HepG2 (cell line): ENCODE measurements around the gene IRF1. TPM values are rescaled to one million over a fixed set of nuclear protein-coding genes. Genes with fewer than 3 reads are reported as not detected.

Source experiments
- ATAC-seq: fragments of 200-7000 bp; cut with Tn5 transposase; 3 replicates; pipeline ENCODE4 v1.9.1; 2020; ENCODE audit warnings: mild to moderate bottlenecking, moderate library complexity
- BruUV-seq: library from RNA; stranded (reverse); fragments of 400-500 nt; replicated peaks from 2 replicates; lab custom pipeline; 2021; lab: Mats Ljungman, UMichigan
- CTCF ChIA-PET: fragments of 300-600 bp; formaldehyde crosslinking; extraction: SDS; loops from one replicate; lab custom pipeline; 2021; ENCODE audit warnings: low total read pairs, inconsistent platforms, low intra/inter-chr PET ratio; lab: Yijun Ruan, JAX
- POLR2A ChIA-PET: fragments of 350-600 bp; sonication (Branson Sonifier 250); formaldehyde crosslinking; loops from one replicate; lab custom pipeline; 2020; ENCODE audit warnings: antibody characterized with exemption, inconsistent platforms; lab: Yijun Ruan, JAX
- DNase-seq: peaks from one replicate; pipeline ENCODE4 v3.0.0-alpha.2; 2015; ENCODE audit warnings: low spot score
- FAIRE-seq: peaks from 3 replicates; lab custom pipeline; 2011; peaks lifted over from hg19 to GRCh38; lab: Jason Lieb, UNC
- H2AFZ ChIP-seq: one replicate; pipeline ENCODE4 v1.6.1; 2011; ENCODE audit warnings: low read length, inconsistent platforms
- H3K27ac ChIP-seq: fragments of 300-600 bp; 3 replicates; pipeline ENCODE4 v1.8.0; 2011; ENCODE audit warnings: mixed run types, mild to moderate bottlenecking, mixed read lengths, low read length, inconsistent platforms; ENCODE audit not compliant: insufficient read depth; ENCODE audit errors: extremely low read length
- H3K27me3 ChIP-seq, 2 experiments: fragments of 200-600 bp in 1 of 2; 2 replicates in 1 of 2; 3 replicates in 1 of 2; pipeline versions ENCODE4 v1.6.0 to v1.8.0; 2011; ENCODE audit warnings: low read length in 2 of 2, mild to moderate bottlenecking in 2 of 2, moderate library complexity in 2 of 2, inconsistent platforms in 1 of 2; ENCODE audit not compliant: insufficient read depth in 2 of 2, control insufficient read depth in 1 of 2
- H3K36me3 ChIP-seq, 2 experiments: fragments of 200-600 bp in 1 of 2; replicated peaks in 1 of 2; 2 replicates in 1 of 2; 3 replicates in 1 of 2; pipeline versions ENCODE4 v1.5.1 to v1.8.0; 2011; ENCODE audit warnings: low read length in 2 of 2, inconsistent platforms in 1 of 2; ENCODE audit not compliant: insufficient read depth in 2 of 2, control insufficient read depth in 1 of 2
- H3K4me1 ChIP-seq: 2 replicates; pipeline ENCODE4 v1.5.1; 2012; ENCODE audit warnings: low read length, inconsistent platforms; ENCODE audit not compliant: insufficient read depth
- H3K4me2 ChIP-seq: 2 replicates; pipeline ENCODE4 v1.6.0; 2011; ENCODE audit warnings: low read depth, low read length, inconsistent platforms
- H3K4me3 ChIP-seq, 3 experiments: fragments of 200-600 bp in 1 of 3; sonication (generic), shearing (Covaris generic) in 1 of 3; replicated peaks in 1 of 3; 2 replicates each; pipeline ENCODE4 v1.5.1; 2011 to 2016; ENCODE audit warnings: low read length in 3 of 3, inconsistent platforms in 2 of 3, low read depth in 2 of 3, mild to moderate bottlenecking in 2 of 3, control low read depth in 1 of 3, mixed read lengths in 1 of 3; ENCODE audit not compliant: insufficient read depth in 1 of 3
- H3K79me2 ChIP-seq: one replicate; pipeline ENCODE4 v1.6.1; 2011; ENCODE audit warnings: low read length, inconsistent platforms; ENCODE audit not compliant: insufficient read depth
- H3K9ac ChIP-seq: 2 replicates; pipeline ENCODE4 v1.6.0; 2011; ENCODE audit warnings: mild to moderate bottlenecking, low read depth, low read length, inconsistent platforms; ENCODE audit not compliant: insufficient read depth
- H3K9me3 ChIP-seq: 2 replicates; pipeline ENCODE4 v1.5.1; 2012; ENCODE audit warnings: mild to moderate bottlenecking, low read length
- H4K20me1 ChIP-seq: 2 replicates; pipeline ENCODE4 v1.6.0; 2011; ENCODE audit warnings: inconsistent platforms, mild to moderate bottlenecking, low read length, moderate library complexity; ENCODE audit not compliant: insufficient read depth
- ELF4 ChIP-seq: sonication (generic); formaldehyde crosslinking; IDR thresholded peaks from 2 replicates; pipeline ENCODE4 v1.5.0; 2020; ENCODE audit warnings: missing genetic modification reagents, mild to moderate bottlenecking, moderate library complexity, borderline replicate concordance
- HIVEP1 ChIP-seq: sonication (generic); formaldehyde crosslinking; IDR thresholded peaks from 2 replicates; pipeline ENCODE4 v1.4.0; 2020; ENCODE audit warnings: mild to moderate bottlenecking, missing genetic modification reagents
- NFE2 ChIP-seq: sonication (generic); formaldehyde crosslinking; IDR thresholded peaks from 2 replicates; pipeline ENCODE4 v1.4.0; 2020; ENCODE audit warnings: missing genetic modification reagents
- NR2F6 ChIP-seq, 2 experiments: IDR thresholded peaks; 2 replicates each; pipeline ENCODE4 v1.6.1; 2016; ENCODE audit warnings: antibody characterized with exemption in 1 of 2, mild to moderate bottlenecking in 1 of 2
- RARA ChIP-seq: IDR thresholded peaks from 2 replicates; pipeline ENCODE4 v1.6.1; 2016; ENCODE audit warnings: missing genetic modification reagents, missing compliant biosample characterization
- WIZ ChIP-seq: sonication (generic); formaldehyde crosslinking; IDR thresholded peaks from 2 replicates; pipeline ENCODE4 v1.5.1; 2020; ENCODE audit warnings: mild to moderate bottlenecking, missing genetic modification reagents
- YY1 ChIP-seq: IDR thresholded peaks from 2 replicates; pipeline ENCODE4 v1.6.1; 2011; ENCODE audit warnings: low read length, low read depth, moderate library complexity, mild to moderate bottlenecking; ENCODE audit not compliant: insufficient read depth, insufficient replicate concordance
- ZC3H13 ChIP-seq: sonication (generic); formaldehyde crosslinking; IDR thresholded peaks from 2 replicates; pipeline ENCODE4 v1.8.1; 2023; ENCODE audit warnings: mild to moderate bottlenecking, missing genetic modification reagents, moderate library complexity
- ZNF788 ChIP-seq: sonication (generic); formaldehyde crosslinking; IDR thresholded peaks from 2 replicates; pipeline ENCODE4 v1.5.0; 2020; ENCODE audit warnings: mild to moderate bottlenecking, missing genetic modification reagents, borderline replicate concordance
- ZSCAN25 ChIP-seq: sonication (generic); formaldehyde crosslinking; IDR thresholded peaks from 2 replicates; pipeline ENCODE4 v1.8.0; 2022; ENCODE audit warnings: mild to moderate bottlenecking, missing genetic modification reagents
- WGBS: methylation state at CpG from one replicate; pipeline ENCODE4 v1.1.6; 2017; ENCODE audit warnings: low lambda C conversion rate; 5-methylcytosine and 5-hydroxymethylcytosine counted together
- in situ Hi-C: cut with HindIII; loops from 2 replicates; pipeline ENCODE4 v1.10.0; 2017; ENCODE audit warnings: low pct_unique_long_range_greater_than_20kb; ENCODE audit not compliant: extremely low pct_ligation_motif_present
- intact Hi-C: fragments of 100-400 bp; cut with micrococcal nuclease; formaldehyde crosslinking; loops from one replicate; pipeline ENCODE4 v1.10.0; 2022; ENCODE audit not compliant: unreplicated experiment
- polyA plus RNA-seq, 8 experiments: library from polyadenylated mRNA; depleted of rRNA in 3 of 8; stranded (reverse) in 7 of 8; unstranded in 1 of 8; fragments of >200 nt; fragmentation: Illumina TruSeq in 4 of 8; extraction: Trizol in 4 of 8; gene quantifications; 2 replicates each; pipeline versions ENCODE4 v1.2.1 to v1.2.3, GENCODE V29; 2011 to 2016; ENCODE audit warnings: low read depth in 4 of 8, missing spikeins in 1 of 8, mixed read lengths in 1 of 8; ENCODE audit not compliant: insufficient read depth in 1 of 8
- total RNA-seq, 5 experiments: library from RNA; depleted of rRNA; stranded (reverse); fragments of >200 nt; fragmentation: Illumina TruSeq; extraction: Trizol; gene quantifications; 2 replicates each; pipeline ENCODE4 v1.2.3, GENCODE V29; 2016; ENCODE audit warnings: low read depth in 1 of 5
- TF ChIP-seq, protein P1 (sequence below): sonication (generic); formaldehyde crosslinking; IDR thresholded peaks from 2 replicates; pipeline ENCODE4 v1.5.0; 2020; ENCODE audit warnings: missing genetic modification reagents
- TF ChIP-seq, protein P2 (sequence below): sonication (generic); formaldehyde crosslinking; IDR thresholded peaks from 2 replicates; pipeline ENCODE4 v1.5.1; 2020; ENCODE audit warnings: mild to moderate bottlenecking, moderate library complexity, missing genetic modification reagents
- TF ChIP-seq, protein P3 (sequence below): IDR thresholded peaks from 2 replicates; pipeline ENCODE4 v1.6.1; 2018; ENCODE audit warnings: missing genetic modification reagents, mild to moderate bottlenecking, missing compliant biosample characterization

Gene IRF1
- total and polyA plus RNA-seq, 2 of the 13 experiments (the other 11 are each of a cell fraction or from before 2014, with no cell fraction given) = 4.1 to 8.8 TPM

DNA sequence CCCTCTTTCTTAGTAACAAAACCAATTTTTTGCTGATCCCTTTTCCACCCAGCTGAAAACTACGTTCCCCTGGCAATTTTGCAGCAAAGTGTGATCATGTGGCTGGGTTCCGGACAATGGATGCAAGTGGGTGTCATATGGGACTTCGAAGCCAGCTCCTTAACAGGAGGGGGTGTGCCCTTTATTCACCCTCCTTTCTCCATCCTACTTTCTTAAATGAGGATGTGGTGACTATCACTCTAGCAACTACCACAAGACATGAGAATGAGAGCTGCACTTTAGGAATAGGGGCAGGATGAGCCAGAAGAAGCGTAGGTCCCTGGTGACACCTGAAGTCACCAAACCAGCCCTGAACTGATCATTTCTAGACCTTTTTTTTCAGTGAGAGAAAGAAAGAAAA lies 58.9 kb downstream of the IRF1 start:
- intact Hi-C loops = no loop called here
- no peaks in the 10 kb centered on the region for H3K27me3 ChIP-seq
- H3K9me3 ChIP-seq = no peaks in the 10 kb centered on the region
- H4K20me1 ChIP-seq = no peaks in the 10 kb centered on the region
- in situ Hi-C loops = no loop called here
- H3K79me2 ChIP-seq = no peaks in the 10 kb centered on the region
- no peak overlapping the region for H3K9ac ChIP-seq
- no peaks in the 10 kb centered on the region for H3K36me3 ChIP-seq
- H2AFZ ChIP-seq = no peak overlapping the region
- H3K27ac ChIP-seq = no peak overlapping the region
- CTCF ChIA-PET = no interaction called here
- FAIRE-seq (no peak), ATAC-seq (no peak), DNase-seq (no peak)
- no peak overlapping the region for H3K4me3 ChIP-seq
- POLR2A ChIA-PET = interaction anchor here (1.0 to 1.5 kb wide), 2 partner anchors 9 to 24 kb away, joined by 3 to 4 read pairs; no protein-coding TSS in a partner anchor
- no peak overlapping the region for H3K4me2 ChIP-seq
- 93% methylated on average over 4 of the region's 4 CpGs for WGBS
- peaks cover 50% of the 10 kb centered on the region for H3K4me1 ChIP-seq
- no TSS peak for BruUV-seq
- TF ChIP-seq ZC3H13 (CRISPR knock-in tag) (no peak), ZSCAN25 (no peak), WIZ (CRISPR knock-in tag) (no peak), RARA (CRISPR knock-in tag) (no peak), HIVEP1 (CRISPR knock-in tag) (no peak), ELF4 (no peak), NFE2 (CRISPR knock-in tag) (no peak), YY1 (no peak), NR2F6 (IDR thresholded peaks at IDR 0.05) (no peak), NR2F6 (CRISPR knock-in tag; IDR thresholded peaks at IDR 0.05) (no peak), ZNF788 (CRISPR knock-in tag) (no peak)
- TF ChIP-seq, protein P1, sequence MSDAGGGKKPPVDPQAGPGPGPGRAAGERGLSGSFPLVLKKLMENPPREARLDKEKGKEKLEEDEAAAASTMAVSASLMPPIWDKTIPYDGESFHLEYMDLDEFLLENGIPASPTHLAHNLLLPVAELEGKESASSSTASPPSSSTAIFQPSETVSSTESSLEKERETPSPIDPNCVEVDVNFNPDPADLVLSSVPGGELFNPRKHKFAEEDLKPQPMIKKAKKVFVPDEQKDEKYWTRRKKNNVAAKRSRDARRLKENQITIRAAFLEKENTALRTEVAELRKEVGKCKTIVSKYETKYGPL (CRISPR knock-in tag) = no peak
- TF ChIP-seq, protein P2, sequence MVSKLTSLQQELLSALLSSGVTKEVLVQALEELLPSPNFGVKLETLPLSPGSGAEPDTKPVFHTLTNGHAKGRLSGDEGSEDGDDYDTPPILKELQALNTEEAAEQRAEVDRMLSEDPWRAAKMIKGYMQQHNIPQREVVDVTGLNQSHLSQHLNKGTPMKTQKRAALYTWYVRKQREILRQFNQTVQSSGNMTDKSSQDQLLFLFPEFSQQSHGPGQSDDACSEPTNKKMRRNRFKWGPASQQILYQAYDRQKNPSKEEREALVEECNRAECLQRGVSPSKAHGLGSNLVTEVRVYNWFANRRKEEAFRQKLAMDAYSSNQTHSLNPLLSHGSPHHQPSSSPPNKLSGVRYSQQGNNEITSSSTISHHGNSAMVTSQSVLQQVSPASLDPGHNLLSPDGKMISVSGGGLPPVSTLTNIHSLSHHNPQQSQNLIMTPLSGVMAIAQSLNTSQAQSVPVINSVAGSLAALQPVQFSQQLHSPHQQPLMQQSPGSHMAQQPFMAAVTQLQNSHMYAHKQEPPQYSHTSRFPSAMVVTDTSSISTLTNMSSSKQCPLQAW (CRISPR knock-in tag) = no peak
- TF ChIP-seq, protein P3, sequence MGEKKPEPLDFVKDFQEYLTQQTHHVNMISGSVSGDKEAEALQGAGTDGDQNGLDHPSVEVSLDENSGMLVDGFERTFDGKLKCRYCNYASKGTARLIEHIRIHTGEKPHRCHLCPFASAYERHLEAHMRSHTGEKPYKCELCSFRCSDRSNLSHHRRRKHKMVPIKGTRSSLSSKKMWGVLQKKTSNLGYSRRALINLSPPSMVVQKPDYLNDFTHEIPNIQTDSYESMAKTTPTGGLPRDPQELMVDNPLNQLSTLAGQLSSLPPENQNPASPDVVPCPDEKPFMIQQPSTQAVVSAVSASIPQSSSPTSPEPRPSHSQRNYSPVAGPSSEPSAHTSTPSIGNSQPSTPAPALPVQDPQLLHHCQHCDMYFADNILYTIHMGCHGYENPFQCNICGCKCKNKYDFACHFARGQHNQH (CRISPR knock-in tag) = no peak
